HG03045 (cell line): ENCODE results near the gene CFAP100.

Experiments used
- ATAC-seq: cut with Tn5 transposase; IDR thresholded peaks from one replicate; pipeline ENCODE4 v1.9.1; 2021; ENCODE audit warnings: mild to moderate bottlenecking, moderate library complexity; ENCODE audit not compliant: unreplicated experiment

Gene CFAP100

GRCh38 chr3:126399351-126399735, 4.6 kb downstream of the CFAP100 start:
- ATAC-seq: no peak

GRCh38 chr3:126399756-126400155, 5.0 kb downstream of the CFAP100 start:
- ATAC-seq: no peak

GRCh38 chr3:126401611-126402160, 7.0 kb downstream of the CFAP100 start:
- no peak for ATAC-seq

- ATAC-seq: no peak
These were observed 7.5 kb downstream of the CFAP100 start for GRCh38 chr3:126402178-126402577.

GRCh38 chr3:126402666-126403302, 8.1 kb downstream of the CFAP100 start:
- no peak for ATAC-seq

- ATAC-seq: no peak
These were observed 11.9 kb downstream of the CFAP100 start for GRCh38 chr3:126406389-126407296.

- ATAC-seq: no peak
These were observed 12.8 kb downstream of the CFAP100 start for GRCh38 chr3:126407412-126408044.

- ATAC-seq: no peak
These were observed 13.4 kb downstream of the CFAP100 start for GRCh38 chr3:126408099-126408498.

- no peak for ATAC-seq
These were observed 18.4 kb downstream of the CFAP100 start for GRCh38 chr3:126412841-126413692.

GRCh38 chr3:126413693-126414080, 19.0 kb downstream of the CFAP100 start:
- no peak for ATAC-seq

GRCh38 chr3:126414406-126414805, 19.7 kb downstream of the CFAP100 start:
- no peak for ATAC-seq

GRCh38 chr3:126414961-126415660, 20.4 kb downstream of the CFAP100 start:
- no peak for ATAC-seq

- no peak for ATAC-seq
These were observed 21.2 kb downstream of the CFAP100 start for GRCh38 chr3:126415661-126416591.

- ATAC-seq: no peak
These were observed 22.2 kb downstream of the CFAP100 start for GRCh38 chr3:126416943-126417342.

GRCh38 chr3:126417515-126417914, 22.8 kb downstream of the CFAP100 start:
- ATAC-seq: no peak

GRCh38 chr3:126417981-126418530, 23.3 kb downstream of the CFAP100 start:
- ATAC-seq: no peak

GRCh38 chr3:126418661-126419131, 24.0 kb downstream of the CFAP100 start:
- ATAC-seq: no peak

- ATAC-seq: no peak
These were observed 24.5 kb downstream of the CFAP100 start for GRCh38 chr3:126419151-126419703.
